ENCODE data around the gene ARID4A.
A peak's percentile ranks its signal among the peaks of the same experiment; 100 is the strongest.

ARID4A gene

DNA sequence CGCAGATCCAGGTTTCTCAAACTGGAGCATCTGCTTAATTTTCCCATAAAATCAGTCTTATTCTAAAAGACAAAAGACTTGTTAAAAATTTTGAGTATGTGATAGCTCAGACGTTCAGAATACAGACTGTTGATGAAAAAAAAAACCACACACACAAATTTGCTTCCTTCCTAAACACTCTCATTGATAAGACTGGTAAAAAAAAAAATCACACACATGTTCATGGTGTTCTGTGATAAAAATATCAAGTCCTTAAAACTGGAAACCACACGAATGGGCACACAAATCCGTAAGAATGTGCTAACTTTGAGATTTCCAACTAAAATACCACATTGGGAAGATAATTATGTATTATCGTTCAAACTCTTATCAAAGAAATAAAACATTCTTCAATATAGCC, 6.7 kb upstream of the ARID4A start:
- ATAC-seq (ENCODE audit: insufficient read depth, low read depth) (no peak), DNase-seq (no peak)
- Histone ChIP-seq H3K9me3 (ENCODE audit: insufficient read depth, low read length, severe bottlenecking) (no peaks in the 10 kb centered on the region), H3K9ac (ENCODE audit: low read depth, low read length) (no peak overlapping the region), H3K4me3 (ENCODE audit: low read depth in 1 of 2, low read length in 2 of 2) (no peak overlapping the region), H3K27ac (ENCODE audit: low read length) (no peak overlapping the region), H3K4me2 (ENCODE audit: insufficient read depth, low read length) (no peak overlapping the region), H3K4me1 (ENCODE audit: insufficient read depth, low read length) (peaks cover 30% of the 10 kb centered on the region), H2AFZ (ENCODE audit: low read depth, low read length) (no peak overlapping the region), H3K36me3 (ENCODE audit: insufficient read depth, low read length) (peaks cover 91% of the 10 kb centered on the region), H3K27me3 (ENCODE audit: insufficient read depth, low read length, poor library complexity) (no peaks in the 10 kb centered on the region), H4K20me1 (ENCODE audit: insufficient read depth, low read length) (peaks cover 70% of the 10 kb centered on the region), H3K79me2 (ENCODE audit: insufficient read depth, low read length) (peaks cover 100% of the 10 kb centered on the region)
- TF ChIP-seq, protein P1, sequence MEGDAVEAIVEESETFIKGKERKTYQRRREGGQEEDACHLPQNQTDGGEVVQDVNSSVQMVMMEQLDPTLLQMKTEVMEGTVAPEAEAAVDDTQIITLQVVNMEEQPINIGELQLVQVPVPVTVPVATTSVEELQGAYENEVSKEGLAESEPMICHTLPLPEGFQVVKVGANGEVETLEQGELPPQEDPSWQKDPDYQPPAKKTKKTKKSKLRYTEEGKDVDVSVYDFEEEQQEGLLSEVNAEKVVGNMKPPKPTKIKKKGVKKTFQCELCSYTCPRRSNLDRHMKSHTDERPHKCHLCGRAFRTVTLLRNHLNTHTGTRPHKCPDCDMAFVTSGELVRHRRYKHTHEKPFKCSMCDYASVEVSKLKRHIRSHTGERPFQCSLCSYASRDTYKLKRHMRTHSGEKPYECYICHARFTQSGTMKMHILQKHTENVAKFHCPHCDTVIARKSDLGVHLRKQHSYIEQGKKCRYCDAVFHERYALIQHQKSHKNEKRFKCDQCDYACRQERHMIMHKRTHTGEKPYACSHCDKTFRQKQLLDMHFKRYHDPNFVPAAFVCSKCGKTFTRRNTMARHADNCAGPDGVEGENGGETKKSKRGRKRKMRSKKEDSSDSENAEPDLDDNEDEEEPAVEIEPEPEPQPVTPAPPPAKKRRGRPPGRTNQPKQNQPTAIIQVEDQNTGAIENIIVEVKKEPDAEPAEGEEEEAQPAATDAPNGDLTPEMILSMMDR (IDR thresholded peaks at IDR 0.05; ENCODE audit: borderline replicate concordance, extremely low read depth, low read length, poor library complexity, severe bottlenecking): no peak
- no peak for TF ChIP-seq EZH2 (IDR thresholded peaks at IDR 0.05; ENCODE audit: borderline replicate concordance, low read depth, low read length, severe bottlenecking)

- Histone ChIP-seq H3K9me3 (ENCODE audit: insufficient read depth, low read length, severe bottlenecking) (no peaks in the 10 kb centered on the region), H3K9ac (ENCODE audit: low read depth, low read length) (no peak overlapping the region), H3K27ac (ENCODE audit: low read length) (no peak overlapping the region), H2AFZ (ENCODE audit: low read depth, low read length) (no peak overlapping the region), H3K27me3 (ENCODE audit: insufficient read depth, low read length, poor library complexity) (no peaks in the 10 kb centered on the region), H4K20me1 (ENCODE audit: insufficient read depth, low read length) (peaks cover 76% of the 10 kb centered on the region), H3K4me1 (ENCODE audit: insufficient read depth, low read length) (peaks cover 33% of the 10 kb centered on the region), H3K4me2 (ENCODE audit: insufficient read depth, low read length) (0 out of 2 replicates have a peak overlapping the region, but pooled peaks have one; percentile 36), H3K36me3 (ENCODE audit: insufficient read depth, low read length) (peaks cover 87% of the 10 kb centered on the region), H3K79me2 (ENCODE audit: insufficient read depth, low read length) (peaks cover 100% of the 10 kb centered on the region), H3K4me3 (ENCODE audit: low read depth in 1 of 2, low read length in 2 of 2) (no peak overlapping the region)
- no peak for ATAC-seq (ENCODE audit: insufficient read depth, low read depth)
- no peak for TF ChIP-seq EZH2 (IDR thresholded peaks at IDR 0.05; ENCODE audit: borderline replicate concordance, low read depth, low read length, severe bottlenecking)
- TF ChIP-seq, protein P1 (IDR thresholded peaks at IDR 0.05; ENCODE audit: borderline replicate concordance, extremely low read depth, low read length, poor library complexity, severe bottlenecking): no peak
- DNase-seq: no peak
Observed at GRCh38 chr14:58292187-58292586, 6.2 kb upstream of the ARID4A start.

GRCh38 chr14:58294201-58294600, 4.2 kb upstream of the ARID4A start:
- peaks cover 92% of the 10 kb centered on the region for H3K79me2 ChIP-seq (ENCODE audit: insufficient read depth, low read length)
- no peak overlapping the region for H3K27ac ChIP-seq (ENCODE audit: low read length)
- H3K4me1 ChIP-seq (ENCODE audit: insufficient read depth, low read length): peaks cover 33% of the 10 kb centered on the region
- DNase-seq: no peak
- H3K4me2 ChIP-seq (ENCODE audit: insufficient read depth, low read length): peak overlapping the region; percentile 86; the same call in 1 of the 2 replicates
- ATAC-seq (ENCODE audit: insufficient read depth, low read depth): no peak
- H3K27me3 ChIP-seq (ENCODE audit: insufficient read depth, low read length, poor library complexity): no peaks in the 10 kb centered on the region
- TF ChIP-seq, protein P1 (IDR thresholded peaks at IDR 0.05; ENCODE audit: borderline replicate concordance, extremely low read depth, low read length, poor library complexity, severe bottlenecking): no peak
- TF ChIP-seq EZH2 (IDR thresholded peaks at IDR 0.05; ENCODE audit: borderline replicate concordance, low read depth, low read length, severe bottlenecking): no peak
- H3K4me3 ChIP-seq (ENCODE audit: low read depth in 1 of 2, low read length in 2 of 2): peak overlapping the region in 1 of 2 experiments; percentile 22; a peak in 1 of 4 replicates
- peaks cover 64% of the 10 kb centered on the region for H4K20me1 ChIP-seq (ENCODE audit: insufficient read depth, low read length)
- H3K9me3 ChIP-seq (ENCODE audit: insufficient read depth, low read length, severe bottlenecking): no peaks in the 10 kb centered on the region
- H3K9ac ChIP-seq (ENCODE audit: low read depth, low read length): no peak overlapping the region
- H2AFZ ChIP-seq (ENCODE audit: low read depth, low read length): no peak overlapping the region
- H3K36me3 ChIP-seq (ENCODE audit: insufficient read depth, low read length): peaks cover 66% of the 10 kb centered on the region

All from DND-41 (cell line).